Type B pancreatic cell (in vitro differentiated cells): ENCODE data around the gene HSDL2. TPM values are rescaled to one million over a fixed set of nuclear protein-coding genes. Genes with fewer than 3 reads are reported as not detected.

Experiments
- DNase-seq: peaks from one replicate; pipeline ENCODE4 v3.0.0; 2021; ENCODE audit warnings: mixed read lengths; ENCODE audit not compliant: unreplicated experiment; ENCODE audit errors: extremely low spot score
- H3K27ac Mint-ChIP-seq: 2 replicates; pipeline ENCODE4 v1.8.0; 2021; ENCODE audit warnings: mild to moderate bottlenecking, mixed read lengths
- H3K27me3 Mint-ChIP-seq: 2 replicates; pipeline ENCODE4 v1.8.0; 2021; ENCODE audit warnings: mixed read lengths
- H3K36me3 Mint-ChIP-seq: 2 replicates; pipeline ENCODE4 v1.8.0; 2021; ENCODE audit warnings: mixed read lengths
- H3K4me1 Mint-ChIP-seq: one replicate; pipeline ENCODE4 v1.8.0; 2021; ENCODE audit warnings: mixed read lengths; ENCODE audit not compliant: unreplicated experiment
- H3K4me3 Mint-ChIP-seq: 2 replicates; pipeline ENCODE4 v1.8.0; 2021; ENCODE audit warnings: mild to moderate bottlenecking, mixed read lengths
- H3K9me3 Mint-ChIP-seq: 2 replicates; pipeline ENCODE4 v1.8.0; 2021; ENCODE audit warnings: mixed read lengths
- CTCF ChIP-seq: fragments of 200-600 bp; sonication (generic); conservative IDR thresholded peaks from 2 replicates; pipeline ENCODE4 v1.5.0; 2021; ENCODE audit warnings: antibody characterized with exemption, mild to moderate bottlenecking
- total RNA-seq: library from RNA; stranded (reverse); gene quantifications from 2 replicates; pipeline ENCODE4 v1.2.1, GENCODE V29; 2021; ENCODE audit warnings: low replicate concordance

The HSDL2 gene
- total RNA-seq, 1 donor from 2014 or later, result 37.5 TPM

GRCh38 chr9:112473986-112474385, 94.1 kb downstream of the HSDL2 start:
- no peak for DNase-seq
- Mint-ChIP-seq H3K27ac (no peak overlapping the region), H3K4me3 (no peak overlapping the region), H3K9me3 (no peaks in the 10 kb centered on the region), H3K4me1 (no peaks in the 10 kb centered on the region), H3K27me3 (no peaks in the 10 kb centered on the region), H3K36me3 (peaks cover 30% of the 10 kb centered on the region)
- TF ChIP-seq CTCF, result no peak

- H3K36me3 Mint-ChIP-seq, result peaks cover 30% of the 10 kb centered on the region
- no peaks in the 10 kb centered on the region for H3K9me3 Mint-ChIP-seq
- H3K27ac Mint-ChIP-seq, result no peak overlapping the region
Measured at GRCh38 chr9:112475318-112475717, 95.4 kb downstream of the HSDL2 start.

GRCh38 chr9:112477330-112477729, 97.4 kb downstream of the HSDL2 start:
- no peaks in the 10 kb centered on the region for H3K9me3 Mint-ChIP-seq
- H3K27ac Mint-ChIP-seq, result no peak overlapping the region
- no peaks in the 10 kb centered on the region for H3K27me3 Mint-ChIP-seq
- H3K4me1 Mint-ChIP-seq, result no peaks in the 10 kb centered on the region
- DNase-seq, result no peak
- no peak overlapping the region for H3K4me3 Mint-ChIP-seq
- H3K36me3 Mint-ChIP-seq, result peaks cover 25% of the 10 kb centered on the region
- no peak for TF ChIP-seq CTCF

More at GRCh38 chr9:112475318-112475717, 95.4 kb downstream of the HSDL2 start:
- H3K4me3 Mint-ChIP-seq, result no peak overlapping the region
- H3K27me3 Mint-ChIP-seq, result no peaks in the 10 kb centered on the region
- no peaks in the 10 kb centered on the region for H3K4me1 Mint-ChIP-seq
- TF ChIP-seq CTCF, result no peak
- no peak for DNase-seq

GRCh38 chr9:112479221-112479620, 99.3 kb downstream of the HSDL2 start:
- no peaks in the 10 kb centered on the region for H3K27me3 Mint-ChIP-seq
- no peak overlapping the region for H3K27ac Mint-ChIP-seq
- no peak overlapping the region for H3K4me3 Mint-ChIP-seq
- no peak for TF ChIP-seq CTCF
- no peak for DNase-seq
- H3K9me3 Mint-ChIP-seq, result no peaks in the 10 kb centered on the region
- H3K36me3 Mint-ChIP-seq, result peaks cover 20% of the 10 kb centered on the region
- no peaks in the 10 kb centered on the region for H3K4me1 Mint-ChIP-seq

- H3K27me3 Mint-ChIP-seq, result no peaks in the 10 kb centered on the region
- no peak overlapping the region for H3K4me3 Mint-ChIP-seq
- no peak overlapping the region for H3K27ac Mint-ChIP-seq
Measured at GRCh38 chr9:112484607-112485006, 104.7 kb downstream of the HSDL2 start.

More at GRCh38 chr9:112484607-112485006, 104.7 kb downstream of the HSDL2 start:
- H3K4me1 Mint-ChIP-seq, result peaks cover 24% of the 10 kb centered on the region
- no peak for TF ChIP-seq CTCF
- peaks cover 3% of the 10 kb centered on the region for H3K36me3 Mint-ChIP-seq
- DNase-seq, result no peak
- H3K9me3 Mint-ChIP-seq, result no peaks in the 10 kb centered on the region
